ENCODE measurements around the gene BAZ1B.
"Not testable (repeated sequence)": the region's sequence is repeated elsewhere in the genome, so short reads cannot be mapped to it uniquely, and the experiment has no call there.

Gene BAZ1B

GRCh38 chr7:73429215-73429614, 92.9 kb downstream of the BAZ1B start:
- DNase-seq (ENCODE audit: low read depth in 2 of 2) = no peak

GRCh38 chr7:73427902-73428787, 93.9 kb downstream of the BAZ1B start:
- DNase-seq (ENCODE audit: low read depth in 2 of 2) = no peak

- no peak for DNase-seq (ENCODE audit: low read depth in 2 of 2)
Observed at GRCh38 chr7:73426016-73426415, 96.1 kb downstream of the BAZ1B start.

GRCh38 chr7:73425356-73425983, 96.6 kb downstream of the BAZ1B start:
- DNase-seq (ENCODE audit: low read depth in 2 of 2) = no peak

GRCh38 chr7:73424489-73424885, 97.6 kb downstream of the BAZ1B start:
- no peak for DNase-seq (ENCODE audit: low read depth in 2 of 2)

GRCh38 chr7:73423519-73424488, 98.3 kb downstream of the BAZ1B start:
- DNase-seq (ENCODE audit: low read depth in 2 of 2) = no peak

- DNase-seq (ENCODE audit: low read depth in 2 of 2) = not testable (repeated sequence)
Observed at GRCh38 chr7:73420610-73421009, 101.5 kb downstream of the BAZ1B start.

GRCh38 chr7:73420016-73420415, 102.1 kb downstream of the BAZ1B start:
- not testable (repeated sequence) for DNase-seq (ENCODE audit: low read depth in 2 of 2)

GRCh38 chr7:73418113-73418703, 103.9 kb downstream of the BAZ1B start:
- DNase-seq (ENCODE audit: low read depth in 2 of 2) = no peak

GRCh38 chr7:73410541-73411131, 111.5 kb downstream of the BAZ1B start:
- DNase-seq (ENCODE audit: low read depth in 2 of 2) = not testable (repeated sequence)

- not testable (repeated sequence) for DNase-seq (ENCODE audit: low read depth in 2 of 2)
Observed at GRCh38 chr7:73404860-73405259, 117.2 kb downstream of the BAZ1B start.

- peak; percentile 34 to 37 for DNase-seq (ENCODE audit: low read depth in 2 of 2)
Observed at GRCh38 chr7:73399185-73400050, 122.7 kb downstream of the BAZ1B start.

GRCh38 chr7:73397521-73398281, 124.4 kb downstream of the BAZ1B start:
- no peak for DNase-seq (ENCODE audit: low read depth in 2 of 2)

- DNase-seq (ENCODE audit: low read depth in 2 of 2) = no peak
Observed at GRCh38 chr7:73395538-73396503, 126.3 kb downstream of the BAZ1B start.

GRCh38 chr7:73394422-73394821, 127.7 kb downstream of the BAZ1B start:
- no peak for DNase-seq (ENCODE audit: low read depth in 2 of 2)

- DNase-seq (ENCODE audit: low read depth in 2 of 2) = no peak
Observed at GRCh38 chr7:73391396-73391795, 130.7 kb downstream of the BAZ1B start.
